HepG2 (cell line): Measurements from ENCODE around the gene PRKAR1B. TPM values are rescaled to one million over a fixed set of nuclear protein-coding genes. Genes with fewer than 3 reads are reported as not detected.

Experiments
- MTF1 ChIP-seq: sonication (generic); formaldehyde crosslinking; IDR thresholded peaks from 2 replicates; pipeline ENCODE4 v1.5.0; 2020; ENCODE audit warnings: missing genetic modification reagents
- NFIB ChIP-seq: sonication (generic); formaldehyde crosslinking; IDR thresholded peaks from 2 replicates; pipeline ENCODE4 v1.9.0; 2021; ENCODE audit warnings: missing genetic modification reagents, mild to moderate bottlenecking, borderline replicate concordance
- REXO4 ChIP-seq: sonication (generic); formaldehyde crosslinking; IDR thresholded peaks from 2 replicates; pipeline ENCODE4 v1.8.0; 2022; ENCODE audit warnings: missing genetic modification reagents, mild to moderate bottlenecking, borderline replicate concordance
- RORA ChIP-seq: sonication (generic); formaldehyde crosslinking; IDR thresholded peaks from 2 replicates; pipeline ENCODE4 v1.5.0; 2020; ENCODE audit warnings: mild to moderate bottlenecking, missing genetic modification reagents, moderate library complexity
- ZBTB38 ChIP-seq: sonication (generic); formaldehyde crosslinking; IDR thresholded peaks from 2 replicates; pipeline ENCODE4 v1.5.1; 2020; ENCODE audit warnings: mild to moderate bottlenecking, missing genetic modification reagents
- ZNF350 ChIP-seq: sonication (generic); formaldehyde crosslinking; IDR thresholded peaks from 2 replicates; pipeline ENCODE4 v1.4.0; 2020; ENCODE audit warnings: mild to moderate bottlenecking, low read depth, missing genetic modification reagents, borderline replicate concordance
- ZNF83 ChIP-seq: sonication (generic); formaldehyde crosslinking; IDR thresholded peaks from 2 replicates; pipeline ENCODE4 v1.4.0; 2020; ENCODE audit warnings: missing genetic modification reagents, mild to moderate bottlenecking, borderline replicate concordance
- ZUFSP ChIP-seq: sonication (generic); formaldehyde crosslinking; IDR thresholded peaks from 2 replicates; pipeline ENCODE4 v1.9.0; 2021; ENCODE audit warnings: missing genetic modification reagents, mild to moderate bottlenecking, borderline replicate concordance
- polyA plus RNA-seq, 8 experiments: library from polyadenylated mRNA; depleted of rRNA in 3 of 8; stranded (reverse) in 7 of 8; unstranded in 1 of 8; fragments of >200 nt; fragmentation: Illumina TruSeq in 4 of 8; extraction: Trizol in 4 of 8; gene quantifications; 2 replicates each; pipeline versions ENCODE4 v1.2.1 to v1.2.3, GENCODE V29; 2011 to 2016; ENCODE audit warnings: low read depth in 4 of 8, missing spikeins in 1 of 8, mixed read lengths in 1 of 8; ENCODE audit not compliant: insufficient read depth in 1 of 8
- total RNA-seq, 5 experiments: library from RNA; depleted of rRNA; stranded (reverse); fragments of >200 nt; fragmentation: Illumina TruSeq; extraction: Trizol; gene quantifications; 2 replicates each; pipeline ENCODE4 v1.2.3, GENCODE V29; 2016; ENCODE audit warnings: low read depth in 1 of 5
- TF ChIP-seq, protein P1 (sequence below): sonication (generic); formaldehyde crosslinking; IDR thresholded peaks from 2 replicates; pipeline ENCODE4 v1.4.0; 2020; ENCODE audit warnings: missing genetic modification reagents, mild to moderate bottlenecking, borderline replicate concordance
- TF ChIP-seq, protein P2 (sequence below): sonication (generic); formaldehyde crosslinking; IDR thresholded peaks from 2 replicates; pipeline ENCODE4 v1.5.1; 2020; ENCODE audit warnings: missing genetic modification reagents, mild to moderate bottlenecking, borderline replicate concordance
- TF ChIP-seq, protein P3 (sequence below): sonication (generic); formaldehyde crosslinking; IDR thresholded peaks from 2 replicates; pipeline ENCODE4 v1.4.0; 2020; ENCODE audit warnings: missing genetic modification reagents
- TF ChIP-seq, protein P4 (sequence below), 2 experiments: fragments of 450-650 bp in 1 of 2; sonication (generic) in 1 of 2; formaldehyde crosslinking in 1 of 2; IDR thresholded peaks; 2 replicates each; pipeline versions ENCODE4 v1.6.1 to v1.8.0; 2016 to 2022; ENCODE audit warnings: antibody characterized with exemption in 1 of 2, mild to moderate bottlenecking in 1 of 2, missing genetic modification reagents in 1 of 2

The PRKAR1B gene
- total and polyA plus RNA-seq, 2 of the 13 experiments (the other 11 are each of a cell fraction or from before 2014, with no cell fraction given), result 7.9 to 28.2 TPM

GRCh38 chr7:732094-732541 lies 5.0 kb upstream of the PRKAR1B start (continued):
- TF ChIP-seq ZUFSP (no peak), ZNF350 (CRISPR knock-in tag) (peak; percentile 50; the same call in 1 of the 2 replicates), REXO4 (CRISPR knock-in tag) (no peak), RORA (CRISPR knock-in tag) (no peak), NFIB (CRISPR knock-in tag) (no peak), ZBTB38 (CRISPR knock-in tag) (peak; percentile 84), MTF1 (CRISPR knock-in tag) (no peak), ZNF83 (no peak)
- TF ChIP-seq, protein P1, sequence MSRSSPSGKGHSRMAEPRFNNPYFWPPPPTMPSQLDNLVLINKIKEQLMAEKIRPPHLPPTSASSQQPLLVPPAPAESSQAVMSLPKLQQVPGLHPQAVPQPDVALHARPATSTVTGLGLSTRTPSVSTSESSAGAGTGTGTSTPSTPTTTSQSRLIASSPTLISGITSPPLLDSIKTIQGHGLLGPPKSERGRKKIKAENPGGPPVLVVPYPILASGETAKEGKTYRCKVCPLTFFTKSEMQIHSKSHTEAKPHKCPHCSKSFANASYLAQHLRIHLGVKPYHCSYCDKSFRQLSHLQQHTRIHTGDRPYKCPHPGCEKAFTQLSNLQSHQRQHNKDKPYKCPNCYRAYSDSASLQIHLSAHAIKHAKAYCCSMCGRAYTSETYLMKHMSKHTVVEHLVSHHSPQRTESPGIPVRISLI, result no peak
- TF ChIP-seq, protein P2, sequence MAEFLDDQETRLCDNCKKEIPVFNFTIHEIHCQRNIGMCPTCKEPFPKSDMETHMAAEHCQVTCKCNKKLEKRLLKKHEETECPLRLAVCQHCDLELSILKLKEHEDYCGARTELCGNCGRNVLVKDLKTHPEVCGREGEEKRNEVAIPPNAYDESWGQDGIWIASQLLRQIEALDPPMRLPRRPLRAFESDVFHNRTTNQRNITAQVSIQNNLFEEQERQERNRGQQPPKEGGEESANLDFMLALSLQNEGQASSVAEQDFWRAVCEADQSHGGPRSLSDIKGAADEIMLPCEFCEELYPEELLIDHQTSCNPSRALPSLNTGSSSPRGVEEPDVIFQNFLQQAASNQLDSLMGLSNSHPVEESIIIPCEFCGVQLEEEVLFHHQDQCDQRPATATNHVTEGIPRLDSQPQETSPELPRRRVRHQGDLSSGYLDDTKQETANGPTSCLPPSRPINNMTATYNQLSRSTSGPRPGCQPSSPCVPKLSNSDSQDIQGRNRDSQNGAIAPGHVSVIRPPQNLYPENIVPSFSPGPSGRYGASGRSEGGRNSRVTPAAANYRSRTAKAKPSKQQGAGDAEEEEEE (CRISPR knock-in tag), result no peak
- TF ChIP-seq, protein P3, sequence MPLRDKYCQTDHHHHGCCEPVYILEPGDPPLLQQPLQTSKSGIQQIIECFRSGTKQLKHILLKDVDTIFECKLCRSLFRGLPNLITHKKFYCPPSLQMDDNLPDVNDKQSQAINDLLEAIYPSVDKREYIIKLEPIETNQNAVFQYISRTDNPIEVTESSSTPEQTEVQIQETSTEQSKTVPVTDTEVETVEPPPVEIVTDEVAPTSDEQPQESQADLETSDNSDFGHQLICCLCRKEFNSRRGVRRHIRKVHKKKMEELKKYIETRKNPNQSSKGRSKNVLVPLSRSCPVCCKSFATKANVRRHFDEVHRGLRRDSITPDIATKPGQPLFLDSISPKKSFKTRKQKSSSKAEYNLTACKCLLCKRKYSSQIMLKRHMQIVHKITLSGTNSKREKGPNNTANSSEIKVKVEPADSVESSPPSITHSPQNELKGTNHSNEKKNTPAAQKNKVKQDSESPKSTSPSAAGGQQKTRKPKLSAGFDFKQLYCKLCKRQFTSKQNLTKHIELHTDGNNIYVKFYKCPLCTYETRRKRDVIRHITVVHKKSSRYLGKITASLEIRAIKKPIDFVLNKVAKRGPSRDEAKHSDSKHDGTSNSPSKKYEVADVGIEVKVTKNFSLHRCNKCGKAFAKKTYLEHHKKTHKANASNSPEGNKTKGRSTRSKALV (CRISPR knock-in tag), result peak; percentile 82; the same call in 1 of the 2 replicates
- TF ChIP-seq, protein P4, sequence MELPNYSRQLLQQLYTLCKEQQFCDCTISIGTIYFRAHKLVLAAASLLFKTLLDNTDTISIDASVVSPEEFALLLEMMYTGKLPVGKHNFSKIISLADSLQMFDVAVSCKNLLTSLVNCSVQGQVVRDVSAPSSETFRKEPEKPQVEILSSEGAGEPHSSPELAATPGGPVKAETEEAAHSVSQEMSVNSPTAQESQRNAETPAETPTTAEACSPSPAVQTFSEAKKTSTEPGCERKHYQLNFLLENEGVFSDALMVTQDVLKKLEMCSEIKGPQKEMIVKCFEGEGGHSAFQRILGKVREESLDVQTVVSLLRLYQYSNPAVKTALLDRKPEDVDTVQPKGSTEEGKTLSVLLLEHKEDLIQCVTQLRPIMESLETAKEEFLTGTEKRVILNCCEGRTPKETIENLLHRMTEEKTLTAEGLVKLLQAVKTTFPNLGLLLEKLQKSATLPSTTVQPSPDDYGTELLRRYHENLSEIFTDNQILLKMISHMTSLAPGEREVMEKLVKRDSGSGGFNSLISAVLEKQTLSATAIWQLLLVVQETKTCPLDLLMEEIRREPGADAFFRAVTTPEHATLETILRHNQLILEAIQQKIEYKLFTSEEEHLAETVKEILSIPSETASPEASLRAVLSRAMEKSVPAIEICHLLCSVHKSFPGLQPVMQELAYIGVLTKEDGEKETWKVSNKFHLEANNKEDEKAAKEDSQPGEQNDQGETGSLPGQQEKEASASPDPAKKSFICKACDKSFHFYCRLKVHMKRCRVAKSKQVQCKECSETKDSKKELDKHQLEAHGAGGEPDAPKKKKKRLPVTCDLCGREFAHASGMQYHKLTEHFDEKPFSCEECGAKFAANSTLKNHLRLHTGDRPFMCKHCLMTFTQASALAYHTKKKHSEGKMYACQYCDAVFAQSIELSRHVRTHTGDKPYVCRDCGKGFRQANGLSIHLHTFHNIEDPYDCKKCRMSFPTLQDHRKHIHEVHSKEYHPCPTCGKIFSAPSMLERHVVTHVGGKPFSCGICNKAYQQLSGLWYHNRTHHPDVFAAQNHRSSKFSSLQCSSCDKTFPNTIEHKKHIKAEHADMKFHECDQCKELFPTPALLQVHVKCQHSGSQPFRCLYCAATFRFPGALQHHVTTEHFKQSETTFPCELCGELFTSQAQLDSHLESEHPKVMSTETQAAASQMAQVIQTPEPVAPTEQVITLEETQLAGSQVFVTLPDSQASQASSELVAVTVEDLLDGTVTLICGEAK (IDR thresholded peaks at IDR 0.05), result no peak
- TF ChIP-seq, protein P4 (CRISPR knock-in tag; IDR thresholded peaks at IDR 0.05), result no peak
